ENCODE results near the gene RFFL. TPM values are rescaled to one million over a fixed set of nuclear protein-coding genes. Genes with fewer than 3 reads are reported as not detected.

The RFFL gene
- total RNA-seq, 4 donors from 2014 or later: 16.7 to 43.8 (median 30.8) TPM

- Histone ChIP-seq H3K4me3 (no peak overlapping the region), H3K9me3 (no peaks in the 10 kb centered on the region), H3K27me3 (no peaks in the 10 kb centered on the region), H3K27ac (no peak overlapping the region), H3K4me1 (peaks cover 0 to 20% (median 0%) of the 10 kb centered on the region in 3 donors), H3K36me3 (peaks cover 0 to 4% of the 10 kb centered on the region in 2 donors)
- no peak for TF ChIP-seq POLR2A (IDR thresholded peaks at IDR 0.05)
- no peak for TF ChIP-seq POLR2AphosphoS5 (IDR thresholded peaks at IDR 0.05)
- 92 to 97% methylated on average over 3 of the region's 3 CpGs for WGBS, 2 donors (ENCODE audit: low coverage in 1 of 2)
- no peak for ATAC-seq
Measured at GRCh38 chr17:35056013-35056412, 7.5 kb downstream of the RFFL start.

GRCh38 chr17:35053204-35053603 is 10.3 kb downstream of the RFFL start:
- H3K4me3 ChIP-seq: no peak overlapping the region
- no peak for ATAC-seq
- H3K27me3 ChIP-seq: no peaks in the 10 kb centered on the region
- 91 to 100% methylated on average over 1 of the region's 1 CpG for WGBS, 2 donors (ENCODE audit: low coverage in 1 of 2)
- H3K36me3 ChIP-seq: no peaks in the 10 kb centered on the region
- H3K27ac ChIP-seq: no peak overlapping the region
- peaks cover 0 to 28% (median 0%) of the 10 kb centered on the region in 3 donors for H3K4me1 ChIP-seq
- H3K9me3 ChIP-seq: no peaks in the 10 kb centered on the region
- TF ChIP-seq POLR2A (IDR thresholded peaks at IDR 0.05): no peak
- TF ChIP-seq POLR2AphosphoS5 (IDR thresholded peaks at IDR 0.05): no peak

- TF ChIP-seq POLR2A (IDR thresholded peaks at IDR 0.05) (no peak), CTCF (IDR thresholded peaks at IDR 0.05) (no peak), POLR2AphosphoS5 (IDR thresholded peaks at IDR 0.05) (no peak), EP300 (IDR thresholded peaks at IDR 0.05) (no peak)
Measured at GRCh38 chr17:35052780-35053179, 10.7 kb downstream of the RFFL start.

GRCh38 chr17:35052241-35052610 is 11.3 kb downstream of the RFFL start:
- H3K9me3 ChIP-seq: no peaks in the 10 kb centered on the region
- peak overlapping the region in 2 of 4 donors; percentile 29 to 51 for H3K27ac ChIP-seq
- TF ChIP-seq POLR2AphosphoS5 (IDR thresholded peaks at IDR 0.05) (no peak), EP300 (IDR thresholded peaks at IDR 0.05) (no peak), POLR2A (IDR thresholded peaks at IDR 0.05) (no peak), CTCF (IDR thresholded peaks at IDR 0.05) (no peak)
- H3K27me3 ChIP-seq: no peaks in the 10 kb centered on the region
- H3K4me3 ChIP-seq: no peak overlapping the region
- ATAC-seq: no peak
- peaks cover 0 to 28% (median 0%) of the 10 kb centered on the region in 3 donors for H3K4me1 ChIP-seq
- no peaks in the 10 kb centered on the region for H3K36me3 ChIP-seq

More at GRCh38 chr17:35052780-35053179, 10.7 kb downstream of the RFFL start:
- no peaks in the 10 kb centered on the region for H3K9me3 ChIP-seq
- no peak overlapping the region for H3K27ac ChIP-seq
- no peaks in the 10 kb centered on the region for H3K36me3 ChIP-seq
- H3K4me3 ChIP-seq: no peak overlapping the region
- no peak for ATAC-seq
- H3K4me1 ChIP-seq: peaks cover 0 to 28% (median 0%) of the 10 kb centered on the region in 3 donors
- no peaks in the 10 kb centered on the region for H3K27me3 ChIP-seq

GRCh38 chr17:35051579-35052240 is 11.8 kb downstream of the RFFL start:
- no peak for TF ChIP-seq CTCF (IDR thresholded peaks at IDR 0.05)
- no peak for TF ChIP-seq POLR2A (IDR thresholded peaks at IDR 0.05)
- TF ChIP-seq POLR2AphosphoS5 (IDR thresholded peaks at IDR 0.05): no peak
- TF ChIP-seq EP300 (IDR thresholded peaks at IDR 0.05): no peak
- Histone ChIP-seq H3K4me1 (peaks cover 0 to 28% (median 0%) of the 10 kb centered on the region in 3 donors), H3K36me3 (no peaks in the 10 kb centered on the region), H3K4me3 (no peak overlapping the region), H3K27me3 (no peaks in the 10 kb centered on the region), H3K27ac (peak overlapping the region in 3 of 4 donors; percentile 29 to 51 (median 41)), H3K9me3 (no peaks in the 10 kb centered on the region)
- WGBS, 2 donors (ENCODE audit: low coverage in 1 of 2): 32 to 41% methylated on average over 6 of the region's 6 CpGs
- no peak for ATAC-seq

GRCh38 chr17:35051183-35051578 is 12.3 kb downstream of the RFFL start:
- no peak for ATAC-seq
- 38 to 60% methylated on average over 2 of the region's 2 CpGs for whole genome bisulfite sequencing, 2 donors (ENCODE audit: low coverage in 1 of 2)
- no peak overlapping the region for H3K4me3 ChIP-seq

More at GRCh38 chr17:35051183-35051578, 12.3 kb downstream of the RFFL start:
- Histone ChIP-seq H3K9me3 (no peaks in the 10 kb centered on the region), H3K4me1 (peaks cover 0 to 28% (median 0%) of the 10 kb centered on the region in 3 donors), H3K27ac (peak overlapping the region in 3 of 4 donors; percentile 29 to 51 (median 41)), H3K27me3 (no peaks in the 10 kb centered on the region), H3K36me3 (no peaks in the 10 kb centered on the region)
- TF ChIP-seq POLR2AphosphoS5 (IDR thresholded peaks at IDR 0.05): no peak
- no peak for TF ChIP-seq CTCF (IDR thresholded peaks at IDR 0.05)
- TF ChIP-seq EP300 (IDR thresholded peaks at IDR 0.05): no peak
- no peak for TF ChIP-seq POLR2A (IDR thresholded peaks at IDR 0.05)
